NK-92 (cell line): Measurements from ENCODE around the gene ZNF626.
"Not testable (repeated sequence)": the region's sequence is repeated elsewhere in the genome, so short reads cannot be mapped to it uniquely, and the experiment has no call there.

Experiments
- DNase-seq: peaks from one replicate; lab custom pipeline; 2025; ENCODE audit not compliant: unreplicated experiment; lab: John Stamatoyannopoulos, UW

ZNF626 gene

DNA sequence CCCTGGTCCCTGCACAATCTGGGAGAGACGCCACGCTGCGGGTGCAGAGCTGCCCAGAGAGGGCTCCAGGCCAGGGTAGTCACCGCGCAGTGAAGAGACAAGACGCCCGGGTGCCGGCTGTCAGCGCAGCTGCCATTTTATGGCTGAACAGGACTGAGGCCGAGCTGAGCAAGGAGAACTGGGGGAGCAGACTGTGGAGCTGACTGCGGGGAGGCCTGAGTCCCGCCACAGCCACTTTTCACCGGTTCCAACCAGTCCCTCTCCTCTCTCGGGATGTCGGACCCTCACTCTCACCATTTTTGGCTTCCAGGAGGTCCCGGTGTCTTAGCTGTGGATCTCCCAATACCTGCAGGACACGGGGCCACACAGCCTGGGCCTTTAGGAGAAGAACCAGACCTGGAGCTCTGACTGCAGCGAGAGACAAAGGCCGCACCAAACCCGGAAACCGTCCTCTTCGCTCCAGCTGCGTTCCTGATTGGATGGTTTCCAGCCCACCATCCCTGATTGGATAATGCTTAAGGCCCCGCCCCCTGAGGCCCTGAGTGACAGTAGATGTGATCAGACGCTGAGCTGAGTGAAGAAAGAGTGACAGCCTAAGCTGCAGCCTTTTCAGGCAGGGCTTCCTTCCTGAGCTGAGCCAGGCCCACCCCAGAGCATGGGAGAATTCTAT, at the start of gene ZNF626:
ZNF626 (minus strand) TSS at position 422 of the 670 bp plus-strand sequence; CDS start at position 297, 125 bp downstream.
- DNase-seq: peak; percentile 11

DNA sequence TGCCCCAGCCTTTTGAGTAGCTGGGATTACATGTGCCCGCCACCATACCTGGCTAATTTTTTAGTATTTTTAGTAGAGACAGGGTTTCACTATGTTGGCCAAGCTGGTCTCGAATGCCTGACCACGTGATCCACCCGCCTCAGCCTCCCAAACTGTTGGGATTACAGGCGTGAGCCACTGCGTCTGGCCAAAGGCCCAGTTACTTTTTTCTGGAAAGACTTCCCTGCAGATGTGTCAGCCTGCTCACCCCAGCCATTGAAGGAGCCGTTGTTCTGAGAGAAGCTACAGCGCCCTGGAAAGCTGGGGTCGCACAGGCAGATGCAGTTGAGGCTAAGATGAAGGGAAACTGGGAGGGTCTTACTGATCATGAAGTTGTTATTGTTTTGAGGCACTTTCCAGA, 7.9 kb upstream of the ZNF626 start:
- DNase-seq: no peak

DNA sequence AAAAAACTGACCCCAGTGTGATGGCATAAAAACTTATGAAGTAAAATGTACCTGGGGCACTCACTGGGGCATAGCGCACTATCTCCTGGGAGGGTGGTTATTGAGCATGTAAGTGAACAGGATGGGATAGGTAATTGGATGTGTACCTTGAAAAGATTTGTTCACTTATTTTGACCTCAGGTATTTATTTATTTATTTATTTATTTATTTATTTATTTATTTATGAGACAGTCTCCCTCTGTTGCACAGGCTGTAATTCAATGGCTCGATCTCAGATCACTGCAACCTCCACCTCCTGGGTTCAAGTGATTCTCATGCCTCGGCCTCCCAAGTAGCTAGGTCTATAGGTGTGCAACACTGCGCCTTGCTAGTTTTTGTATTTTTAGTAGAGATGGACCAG, 5.9 kb upstream of the ZNF626 start:
- DNase-seq: no peak

DNA sequence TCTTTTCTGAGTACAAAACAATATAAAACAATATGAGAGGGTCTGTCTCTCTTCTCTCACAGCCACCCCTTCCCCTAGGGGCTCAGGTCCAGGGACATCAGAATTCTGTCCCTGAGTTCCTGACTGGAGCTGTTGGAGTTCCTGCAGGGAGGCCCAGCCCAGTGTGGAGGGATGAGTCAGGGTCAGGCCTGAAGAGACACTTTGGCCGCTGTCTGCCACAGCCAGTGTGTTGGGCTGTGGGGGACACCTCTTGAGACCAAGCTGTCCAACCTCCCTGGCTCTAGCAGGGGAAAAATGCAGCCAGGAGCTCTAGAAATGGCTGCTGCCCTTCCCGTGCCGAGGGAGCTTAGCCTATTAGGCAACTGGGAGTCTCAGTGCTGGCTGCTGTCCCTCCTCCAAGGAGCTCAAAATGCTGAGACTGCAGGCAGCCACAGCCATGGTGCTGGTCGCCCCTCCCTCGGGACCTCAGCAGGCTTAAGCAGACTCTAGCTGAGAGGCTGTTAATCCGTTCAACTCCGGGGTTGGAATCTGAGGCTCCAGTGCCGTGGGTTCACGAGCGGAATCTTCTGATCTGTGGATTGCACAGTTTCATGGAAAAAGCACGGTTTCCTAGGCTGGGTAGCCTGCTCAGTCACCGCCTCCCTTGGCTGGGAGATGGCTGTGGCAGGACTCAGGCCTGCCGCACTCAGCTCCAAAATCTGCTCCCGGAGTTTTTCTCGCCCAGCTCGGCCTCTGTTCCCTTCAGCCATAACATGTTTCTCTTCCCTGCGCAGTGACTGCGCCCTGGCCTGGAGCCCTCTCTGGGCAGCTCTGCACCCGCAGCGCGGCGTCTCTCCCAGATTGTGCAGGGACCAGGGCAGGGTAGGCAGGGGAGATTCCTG, 3.8 kb upstream of the ZNF626 start:
- DNase-seq: no peak

DNA sequence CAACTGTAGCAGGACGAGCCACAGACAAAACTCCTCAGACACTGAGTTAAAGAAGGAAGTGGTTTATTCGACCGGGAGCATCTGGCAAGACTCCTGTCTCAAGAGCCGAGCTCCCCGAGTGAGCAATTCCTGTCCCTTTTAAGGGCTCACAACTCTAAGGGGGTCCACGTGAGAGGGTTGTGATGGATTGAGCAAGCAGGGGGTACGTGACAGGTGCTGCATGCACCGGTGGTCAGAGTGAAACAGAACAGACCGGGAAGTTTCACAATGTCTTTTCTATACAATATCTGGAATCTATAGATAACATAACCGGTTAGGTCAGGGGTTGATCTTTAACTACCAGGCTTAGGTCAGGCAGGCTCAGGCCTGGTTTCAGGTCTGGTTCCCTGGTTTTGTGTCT, 3.1 kb upstream of the ZNF626 start:
- DNase-seq: not testable (repeated sequence)

DNA sequence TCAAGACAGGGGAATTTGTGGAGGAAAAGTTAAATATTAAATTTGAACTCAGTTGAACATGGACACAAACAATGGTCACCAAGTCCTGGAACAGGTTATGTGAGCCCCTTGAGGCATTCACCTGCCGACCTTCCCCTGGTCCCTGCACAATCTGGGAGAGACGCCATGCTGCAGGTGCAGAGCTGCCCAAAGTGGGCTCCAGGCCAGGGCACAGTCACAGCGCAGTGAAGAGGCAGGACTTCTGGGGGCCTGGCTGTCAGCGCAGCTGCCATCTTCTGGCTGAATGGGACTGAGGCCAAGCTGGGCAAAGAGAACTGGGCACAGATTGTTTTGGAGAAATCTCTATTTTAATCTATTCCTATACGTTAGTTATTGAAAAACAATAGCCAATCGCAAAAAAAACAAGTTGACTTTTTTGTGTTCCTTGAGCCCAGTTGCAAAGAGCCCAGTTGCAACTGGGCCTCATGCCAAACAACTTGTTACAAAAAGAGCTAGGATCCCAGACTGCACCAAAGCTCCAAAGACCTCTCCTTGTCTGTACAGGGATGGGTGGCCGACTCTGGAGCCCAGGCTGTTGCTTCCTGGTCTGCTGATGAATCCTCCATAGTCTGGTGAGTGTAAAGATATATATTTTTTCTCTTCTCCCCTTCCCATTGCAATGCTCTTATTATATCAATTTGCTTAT, 1.2 kb upstream of the ZNF626 start:
- no peak for DNase-seq

DNA sequence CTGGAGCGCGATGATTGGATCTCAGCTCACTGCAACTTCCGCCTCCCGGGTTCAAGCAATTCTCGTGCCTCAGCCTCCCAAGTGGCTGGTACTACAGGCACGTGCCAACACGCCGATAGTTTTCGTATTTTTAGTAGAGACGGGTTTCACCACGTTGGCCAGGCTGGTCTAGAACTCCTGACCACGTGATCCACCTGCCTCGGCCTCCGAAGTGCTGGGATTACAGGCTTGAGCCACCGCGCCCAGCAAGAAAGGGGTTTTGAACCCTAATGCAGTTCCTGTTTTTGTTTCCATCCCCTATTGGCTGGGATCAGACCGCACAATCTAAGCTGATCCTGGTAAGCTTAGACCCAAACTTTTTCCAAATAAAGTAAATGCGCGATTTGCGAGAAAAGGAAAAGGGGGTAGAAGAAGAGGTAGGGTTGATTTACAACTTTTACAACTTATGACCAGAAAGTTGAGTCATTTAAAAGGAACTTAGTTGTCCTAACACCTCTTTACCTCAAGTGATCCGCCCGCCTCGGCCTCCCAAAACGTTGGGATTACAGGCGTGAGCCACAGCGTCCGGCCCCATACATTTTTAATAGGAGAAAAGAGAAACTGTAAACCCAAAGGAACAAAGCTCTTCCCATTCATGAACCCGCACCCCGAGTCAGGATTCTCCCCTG, 764 bp downstream of the ZNF626 start:
- DNase-seq: no peak

DNA sequence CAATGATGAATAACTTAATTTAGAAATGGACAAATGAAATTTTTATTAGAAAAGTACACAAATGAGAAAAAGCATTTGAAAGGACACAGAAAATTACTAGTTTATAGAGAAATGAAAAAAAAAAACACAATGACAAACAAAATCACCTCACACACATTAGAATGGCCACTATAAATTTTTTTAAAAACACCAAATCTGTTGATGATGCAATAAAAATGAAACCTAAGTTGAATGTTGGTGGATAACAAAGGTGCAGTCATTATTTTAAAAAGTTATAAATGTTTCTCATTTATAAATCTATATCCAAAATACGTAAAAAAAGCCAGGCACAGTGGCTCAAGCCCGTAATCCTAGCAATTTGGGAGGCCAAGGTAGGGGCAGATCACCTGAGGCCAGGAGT, 20.8 kb downstream of the ZNF626 start:
- DNase-seq: no peak

DNA sequence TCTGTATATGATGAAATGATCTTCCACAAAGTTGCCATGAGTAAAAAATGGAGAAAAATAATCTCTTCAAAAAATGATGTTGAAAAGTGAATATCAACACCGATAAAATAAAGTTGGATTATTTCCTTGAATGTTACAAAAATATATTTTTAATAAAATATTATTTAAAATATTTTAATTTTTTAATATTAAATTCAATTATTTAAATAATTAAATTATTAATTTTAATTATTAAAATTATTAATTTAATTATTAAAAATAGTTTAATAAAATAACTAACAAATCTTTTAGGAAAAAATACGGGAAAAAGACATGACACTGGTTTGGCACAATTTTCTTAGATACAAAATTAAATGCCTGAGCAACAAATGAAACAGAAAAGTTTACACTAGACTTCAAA, 21.3 kb downstream of the ZNF626 start:
- no peak for DNase-seq

DNA sequence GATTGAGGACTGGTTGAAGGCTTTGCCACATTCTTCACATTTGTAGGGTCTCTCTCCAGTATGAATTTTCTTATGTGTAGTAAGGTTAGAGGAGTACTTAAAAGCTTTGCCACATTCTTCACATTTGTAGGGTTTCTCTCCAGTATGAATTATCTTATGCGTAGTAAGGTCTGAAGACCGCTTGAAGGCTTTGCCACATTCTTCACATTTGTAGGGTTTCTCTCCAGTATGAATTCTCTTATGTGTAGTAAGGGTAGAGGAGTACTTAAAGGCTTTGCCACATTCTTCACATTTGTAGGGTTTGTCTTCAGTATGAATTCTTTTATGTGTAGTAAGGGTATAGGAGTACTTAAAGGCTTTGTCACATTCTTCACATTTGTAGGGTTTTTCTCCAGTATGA, 36.8 kb downstream of the ZNF626 start:
- not testable (repeated sequence) for DNase-seq

DNA sequence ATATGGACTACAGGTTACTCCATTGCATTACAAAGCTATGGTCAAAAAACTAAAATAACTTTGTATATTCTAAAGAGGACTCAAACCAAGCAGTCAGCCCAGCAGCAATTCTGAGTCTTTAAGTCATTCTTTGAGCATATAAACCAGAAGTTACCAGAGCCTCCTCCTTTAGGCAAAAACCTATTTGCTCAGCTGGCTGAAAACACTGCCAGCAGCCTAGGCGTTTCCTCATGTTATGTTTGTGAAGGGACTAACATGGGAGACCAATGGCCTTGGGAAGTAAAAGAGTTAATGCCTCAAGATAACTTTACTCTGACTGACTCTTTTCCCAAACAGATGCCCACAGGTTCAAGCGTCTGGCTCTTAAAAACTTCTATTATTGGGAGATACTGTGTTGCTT, 45.3 kb downstream of the ZNF626 start:
- no peak for DNase-seq

DNA sequence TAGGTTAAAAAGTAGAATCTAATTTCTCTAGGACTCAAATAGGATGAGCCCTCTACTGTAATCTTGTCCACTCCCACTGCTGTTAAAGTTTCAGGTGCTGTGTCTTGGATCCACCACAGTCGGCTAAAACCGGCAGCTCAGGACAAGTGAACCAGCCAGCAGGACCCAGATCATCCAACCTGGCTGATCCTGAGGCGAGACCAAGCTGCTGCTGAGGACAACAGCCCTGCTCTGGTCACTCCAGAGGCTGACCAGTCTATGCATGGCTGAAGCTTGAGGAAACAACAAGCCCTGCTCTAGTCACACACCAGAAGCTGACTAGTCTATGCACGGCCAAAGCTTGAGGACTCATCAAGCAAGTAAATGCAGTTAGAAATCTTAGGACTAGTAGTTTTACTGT, 46.4 kb downstream of the ZNF626 start:
- not testable (repeated sequence) for DNase-seq

DNA sequence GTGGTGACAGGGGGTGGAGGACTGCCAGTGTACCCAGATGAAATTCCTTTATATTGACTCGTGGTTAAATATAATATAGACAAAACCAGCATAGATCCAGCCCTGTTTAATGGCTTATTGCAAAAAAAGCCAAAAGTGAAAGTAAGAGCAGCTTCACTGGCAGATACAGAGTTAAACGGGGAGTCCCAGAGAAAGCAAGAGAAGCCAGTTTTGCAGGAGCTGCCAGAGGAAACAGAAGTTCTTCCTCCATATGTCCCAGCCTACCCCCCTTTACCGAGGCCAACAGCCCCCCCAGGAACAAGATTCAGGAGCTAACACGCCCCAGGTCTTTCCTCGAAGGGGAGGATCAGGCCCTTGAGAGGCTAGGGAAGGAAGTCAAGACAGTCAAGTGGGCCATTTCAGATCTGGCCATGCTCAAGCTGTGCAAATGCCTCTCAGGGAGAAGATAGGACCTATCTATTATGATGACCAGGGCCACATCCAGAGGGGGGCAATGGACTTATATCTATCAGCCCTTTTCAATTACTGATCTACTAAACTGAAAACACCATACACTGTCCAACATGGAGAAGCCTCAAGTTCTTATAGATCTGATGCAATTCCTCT, 48.6 kb downstream of the ZNF626 start:
- DNase-seq: no peak

DNA sequence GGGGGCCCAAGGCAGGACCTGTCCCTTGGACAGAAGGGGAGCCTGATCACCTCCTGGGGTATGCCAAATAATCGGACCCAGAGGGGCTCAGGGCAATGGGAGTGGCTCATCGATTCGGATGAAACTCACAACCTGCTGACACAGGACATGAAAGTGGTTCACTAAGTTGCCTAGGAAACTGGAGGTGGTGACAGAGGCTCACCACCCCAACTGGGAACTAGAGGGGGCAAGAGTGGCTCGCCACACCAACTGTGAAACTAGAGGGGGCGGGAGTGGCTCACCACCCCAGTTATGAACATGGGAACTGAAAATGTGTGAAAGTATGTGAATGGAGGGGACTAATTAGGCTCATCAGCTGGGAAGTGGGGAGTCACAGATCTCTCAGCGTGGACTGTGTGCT, 49.5 kb downstream of the ZNF626 start:
- DNase-seq: no peak

DNA sequence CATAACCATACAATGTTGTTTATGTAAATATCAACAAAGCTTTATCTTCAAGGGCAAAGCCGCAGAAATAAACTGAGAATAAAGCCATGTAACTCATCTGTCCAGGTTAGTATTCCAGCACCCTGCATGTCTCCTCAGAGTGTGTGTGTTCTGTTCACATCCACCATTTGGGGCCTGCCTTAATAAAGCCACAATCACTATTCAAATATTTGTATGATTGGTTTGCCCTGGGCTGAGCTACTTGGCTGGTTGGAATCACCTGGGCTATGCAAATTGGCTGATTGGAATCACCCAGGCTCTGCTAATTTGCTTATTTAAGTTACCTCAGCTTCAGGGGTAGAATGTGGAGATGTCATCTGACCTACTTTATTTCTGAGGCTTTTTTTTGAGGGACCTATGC, 53.4 kb downstream of the ZNF626 start:
- DNase-seq: no peak
